Neuronal stem cell (in vitro differentiated cells): ENCODE data around the gene ATAD1.
"Not testable (repeated sequence)": the region's sequence is repeated elsewhere in the genome, so short reads cannot be mapped to it uniquely, and the experiment has no call there.

Source experiments
- DNase-seq: peaks from one replicate; pipeline ENCODE4 v3.0.0-alpha.2; 2013; ENCODE audit warnings: low spot score
- H2AFZ ChIP-seq: one replicate; pipeline ENCODE4 v1.6.1; 2013; ENCODE audit warnings: mild to moderate bottlenecking, low read length, inconsistent platforms
- H2AK5ac ChIP-seq: 2 replicates; pipeline ENCODE4 v1.6.1; 2013; ENCODE audit warnings: low read depth, mild to moderate bottlenecking, inconsistent platforms, low read length, moderate library complexity, mixed read lengths
- H2BK120ac ChIP-seq: 2 replicates; pipeline ENCODE4 v1.6.1; 2013; ENCODE audit warnings: low read depth, mild to moderate bottlenecking, inconsistent platforms, low read length, moderate library complexity, mixed read lengths
- H2BK12ac ChIP-seq: one replicate; pipeline ENCODE4 v1.6.1; 2013; ENCODE audit warnings: low read length, inconsistent platforms
- H2BK15ac ChIP-seq: 2 replicates; pipeline ENCODE4 v1.6.1; 2013; ENCODE audit warnings: mild to moderate bottlenecking, low read length, inconsistent platforms, mixed read lengths
- H2BK5ac ChIP-seq: one replicate; pipeline ENCODE4 v1.6.1; 2013; ENCODE audit warnings: inconsistent platforms, mild to moderate bottlenecking, low read length, moderate library complexity
- H3K14ac ChIP-seq: one replicate; pipeline ENCODE4 v1.6.1; 2013; ENCODE audit warnings: low read length, inconsistent platforms
- H3K18ac ChIP-seq: 2 replicates; pipeline ENCODE4 v1.6.1; 2013; ENCODE audit warnings: low read length, inconsistent platforms
- H3K23ac ChIP-seq: 2 replicates; pipeline ENCODE4 v1.6.1; 2013; ENCODE audit warnings: low read depth, mild to moderate bottlenecking, mixed read lengths, low read length, inconsistent platforms; ENCODE audit not compliant: poor library complexity
- H3K27ac ChIP-seq: replicated peaks from 3 replicates; pipeline ENCODE4 v1.5.1; 2013; ENCODE audit warnings: low read length, inconsistent platforms
- H3K27me3 ChIP-seq, 3 experiments: 2 replicates each; pipeline ENCODE4 v1.6.1; 2013; ENCODE audit warnings: low read length in 3 of 3, mild to moderate bottlenecking in 2 of 3, inconsistent platforms in 1 of 3, low read depth in 1 of 3, mixed read lengths in 1 of 3, moderate library complexity in 1 of 3; ENCODE audit not compliant: control insufficient read depth in 3 of 3, insufficient read depth in 3 of 3
- H3K36me3 ChIP-seq, 2 donors: replicated peaks in 1 of 2; 2 replicates each; pipeline ENCODE4 v1.6.1; 2013; ENCODE audit warnings: low read length in 2 of 2; ENCODE audit not compliant: control insufficient read depth in 2 of 2, insufficient read depth in 2 of 2
- H3K4ac ChIP-seq: 2 replicates; pipeline ENCODE4 v1.6.1; 2013; ENCODE audit warnings: inconsistent platforms, mild to moderate bottlenecking, low read length, moderate library complexity
- H3K4me1 ChIP-seq, 2 donors: 1 replicate in 1 of 2; 2 replicates in 1 of 2; pipeline ENCODE4 v1.6.1; 2013; ENCODE audit warnings: low read length in 2 of 2, low read depth in 1 of 2; ENCODE audit not compliant: control insufficient read depth in 2 of 2, insufficient read depth in 1 of 2
- H3K4me2 ChIP-seq: one replicate; pipeline ENCODE4 v1.6.1; 2013; ENCODE audit warnings: mild to moderate bottlenecking, low read length, inconsistent platforms; ENCODE audit not compliant: insufficient read depth, poor library complexity, severe bottlenecking
- H3K4me3 ChIP-seq, 2 donors: 2 replicates each; pipeline ENCODE4 v1.5.1; 2013; ENCODE audit warnings: low read length in 2 of 2, mild to moderate bottlenecking in 2 of 2, inconsistent platforms in 1 of 2, moderate library complexity in 1 of 2
- H3K79me1 ChIP-seq: one replicate; pipeline ENCODE4 v1.6.1; 2013; ENCODE audit warnings: low read depth, mild to moderate bottlenecking, inconsistent platforms, low read length, moderate library complexity
- H3K9ac ChIP-seq: one replicate; pipeline ENCODE4 v1.6.1; 2013; ENCODE audit warnings: mild to moderate bottlenecking, low read depth, low read length, inconsistent platforms; ENCODE audit not compliant: poor library complexity
- H3K9me3 ChIP-seq, 2 donors: replicated peaks in 1 of 2; 2 replicates each; pipeline versions ENCODE3 to v1.6.1; 2013; ENCODE audit warnings: low read length in 2 of 2, mild to moderate bottlenecking in 2 of 2, inconsistent platforms in 1 of 2, low read depth in 1 of 2, mixed read lengths in 1 of 2, moderate library complexity in 1 of 2; ENCODE audit not compliant: control insufficient read depth in 2 of 2, insufficient read depth in 1 of 2
- H4K8ac ChIP-seq: one replicate; pipeline ENCODE4 v1.6.1; 2013; ENCODE audit warnings: low read depth, mild to moderate bottlenecking, inconsistent platforms, low read length, moderate library complexity
- H4K91ac ChIP-seq: one replicate; pipeline ENCODE4 v1.6.1; 2013; ENCODE audit warnings: low read length, low read depth, mild to moderate bottlenecking, inconsistent platforms; ENCODE audit not compliant: poor library complexity
- WGBS, 2 donors: extraction: QIAGEN DNeasy Blood & Tissue Kit; methylation state at CpG; one replicate each; pipeline ENCODE4 v1.1.7; 2013; ENCODE audit warnings: missing lambda C conversion rate in 2 of 2, mixed read lengths in 1 of 2; ENCODE audit not compliant: insufficient read length in 2 of 2, insufficient replicate concordance in 1 of 2; ENCODE audit errors: extremely low coverage in 2 of 2; 5-methylcytosine and 5-hydroxymethylcytosine counted together

ATAD1 gene

GRCh38 chr10:87847550-87847949 is 29.5 kb upstream of the ATAD1 start:
- Histone ChIP-seq H2AFZ (no peak overlapping the region), H2BK12ac (no peak overlapping the region), H3K27me3 (no peaks in the 10 kb centered on the region), H2BK120ac (no peak overlapping the region), H3K9me3 (no peaks in the 10 kb centered on the region), H4K91ac (no peak overlapping the region), H4K8ac (no peak overlapping the region), H2BK5ac (no peak overlapping the region), H3K4me2 (no peak overlapping the region), H3K9ac (no peak overlapping the region), H3K4me3 (no peak overlapping the region), H3K27ac (no peak overlapping the region), H3K79me1 (no peaks in the 10 kb centered on the region), H2BK15ac (no peak overlapping the region), H3K18ac (no peak overlapping the region), H2AK5ac (no peak overlapping the region), H3K23ac (no peak overlapping the region), H3K4ac (no peak overlapping the region), H3K14ac (no peak overlapping the region), H3K4me1 (peaks cover 3 to 4% of the 10 kb centered on the region in 2 donors), H3K36me3 (no peaks in the 10 kb centered on the region)
- no peak for DNase-seq

DNA sequence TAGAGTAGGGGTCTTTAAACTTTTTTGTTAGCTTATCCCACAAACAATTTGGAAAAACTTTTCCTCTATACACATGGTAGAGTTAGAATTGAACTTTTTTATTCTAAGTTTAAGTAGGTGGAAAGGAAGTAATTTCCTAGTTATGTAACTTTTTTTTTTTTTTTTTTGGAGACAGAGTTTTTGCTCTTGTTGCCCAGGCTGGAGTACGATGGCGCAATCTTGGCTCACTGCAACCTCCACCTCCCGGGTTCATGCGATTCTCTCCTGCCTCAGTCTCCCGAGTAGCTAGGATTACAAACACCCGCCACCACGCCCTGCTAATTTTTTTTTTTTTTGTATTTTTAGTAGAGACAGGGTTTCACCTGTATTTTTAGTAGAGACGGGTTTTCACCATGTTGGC is 28.7 kb upstream of the ATAD1 start:
- not testable (repeated sequence) for H3K4me2 ChIP-seq, H3K27me3 ChIP-seq, H3K79me1 ChIP-seq, H3K27ac ChIP-seq, H3K4me3 ChIP-seq, H2AFZ ChIP-seq, H4K91ac ChIP-seq, H3K23ac ChIP-seq, H3K9ac ChIP-seq, H2AK5ac ChIP-seq, H3K18ac ChIP-seq, H2BK120ac ChIP-seq, H3K4ac ChIP-seq, H3K36me3 ChIP-seq, H3K14ac ChIP-seq, H4K8ac ChIP-seq, H3K4me1 ChIP-seq, H2BK15ac ChIP-seq, H3K9me3 ChIP-seq, H2BK12ac ChIP-seq, DNase-seq, H2BK5ac ChIP-seq
- no CpG with 5 or more reads among the region's 8 CpGs for WGBS, 2 donors

DNA sequence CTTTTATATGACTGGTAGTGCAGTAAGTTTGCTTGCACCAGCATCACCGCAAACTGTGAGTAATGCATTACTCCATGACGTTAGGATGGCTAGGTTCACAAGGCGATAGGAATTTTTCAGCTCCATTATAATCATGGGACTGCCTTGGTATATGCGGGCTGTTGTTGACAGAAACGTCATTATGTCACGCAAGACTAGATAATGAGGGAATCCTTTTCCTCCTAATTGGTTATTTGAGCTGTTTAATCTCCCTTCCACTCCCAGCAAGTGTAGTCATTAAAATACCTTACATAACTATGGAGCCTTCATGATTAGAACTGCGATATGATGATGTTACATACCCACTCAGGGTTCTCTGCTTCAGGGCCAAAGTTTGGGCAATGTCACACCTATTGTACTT is 28.0 kb upstream of the ATAD1 start:
- no peak overlapping the region for H2BK5ac ChIP-seq
- no peak overlapping the region for H3K4ac ChIP-seq
- H3K9ac ChIP-seq: no peak overlapping the region
- H3K27me3 ChIP-seq: no peaks in the 10 kb centered on the region
- no peak overlapping the region for H3K4me2 ChIP-seq
- H4K91ac ChIP-seq: no peak overlapping the region
- no peak overlapping the region for H3K27ac ChIP-seq
- no CpG with 5 or more reads among the region's 7 CpGs for WGBS, 2 donors
- H3K36me3 ChIP-seq: no peaks in the 10 kb centered on the region
- no peak overlapping the region for H2BK12ac ChIP-seq
- H3K4me1 ChIP-seq: peaks cover 3 to 4% of the 10 kb centered on the region in 2 donors
- H3K18ac ChIP-seq: no peak overlapping the region
- H2AK5ac ChIP-seq: no peak overlapping the region
- no peaks in the 10 kb centered on the region for H3K9me3 ChIP-seq
- no peaks in the 10 kb centered on the region for H3K79me1 ChIP-seq
- H2BK15ac ChIP-seq: no peak overlapping the region
- H3K23ac ChIP-seq: no peak overlapping the region
- H2BK120ac ChIP-seq: no peak overlapping the region
- H2AFZ ChIP-seq: no peak overlapping the region
- no peak overlapping the region for H4K8ac ChIP-seq
- no peak overlapping the region for H3K14ac ChIP-seq
- no peak for DNase-seq
- no peak overlapping the region for H3K4me3 ChIP-seq

- no peak overlapping the region for H4K91ac ChIP-seq
- H2BK15ac ChIP-seq: no peak overlapping the region
- H3K4me3 ChIP-seq: no peak overlapping the region
- no peaks in the 10 kb centered on the region for H3K36me3 ChIP-seq
- H3K4me1 ChIP-seq: peaks cover 2 to 4% of the 10 kb centered on the region in 2 donors
- no peak overlapping the region for H3K14ac ChIP-seq
- H3K79me1 ChIP-seq: no peaks in the 10 kb centered on the region
- H2AK5ac ChIP-seq: no peak overlapping the region
- no peak overlapping the region for H4K8ac ChIP-seq
- no peak overlapping the region for H3K9ac ChIP-seq
- no peak overlapping the region for H3K23ac ChIP-seq
- no peaks in the 10 kb centered on the region for H3K27me3 ChIP-seq
- no peak overlapping the region for H3K4me2 ChIP-seq
- H3K27ac ChIP-seq: no peak overlapping the region
- H3K4ac ChIP-seq: no peak overlapping the region
- WGBS, 2 donors: no CpG with 5 or more reads among the region's 3 CpGs
- no peak overlapping the region for H2BK12ac ChIP-seq
- H2BK120ac ChIP-seq: no peak overlapping the region
- no peak for DNase-seq
- H2AFZ ChIP-seq: no peak overlapping the region
- H2BK5ac ChIP-seq: no peak overlapping the region
- H3K9me3 ChIP-seq: no peaks in the 10 kb centered on the region
- no peak overlapping the region for H3K18ac ChIP-seq
Measured at GRCh38 chr10:87845624-87845998, 27.6 kb upstream of the ATAD1 start.
